ENCODE data around the gene QKI.
A peak's percentile ranks its signal among the peaks of the same experiment; 100 is the strongest.

QKI gene

DNA sequence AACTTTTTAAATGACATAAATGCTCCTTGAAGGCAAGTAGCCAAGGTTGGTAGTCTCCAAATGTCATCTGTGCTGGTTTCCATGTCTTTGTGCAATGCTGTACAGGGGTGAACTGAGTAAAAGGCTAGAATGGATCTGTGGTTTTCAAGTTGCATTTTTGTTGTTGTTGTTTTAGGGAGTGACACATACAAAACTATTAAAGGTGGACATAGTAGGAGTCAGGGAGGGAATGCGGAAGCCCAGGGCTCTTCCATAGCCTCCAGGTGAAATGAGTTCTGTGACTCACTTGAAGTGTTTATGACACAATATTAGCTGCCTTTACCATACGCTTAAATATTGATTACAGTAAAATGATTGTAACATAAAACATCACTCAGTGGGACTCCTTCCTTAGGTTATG lies 22.5 kb upstream of the QKI start:
- DNase-seq (ENCODE audit: low read depth in 2 of 2): no peak

DNA sequence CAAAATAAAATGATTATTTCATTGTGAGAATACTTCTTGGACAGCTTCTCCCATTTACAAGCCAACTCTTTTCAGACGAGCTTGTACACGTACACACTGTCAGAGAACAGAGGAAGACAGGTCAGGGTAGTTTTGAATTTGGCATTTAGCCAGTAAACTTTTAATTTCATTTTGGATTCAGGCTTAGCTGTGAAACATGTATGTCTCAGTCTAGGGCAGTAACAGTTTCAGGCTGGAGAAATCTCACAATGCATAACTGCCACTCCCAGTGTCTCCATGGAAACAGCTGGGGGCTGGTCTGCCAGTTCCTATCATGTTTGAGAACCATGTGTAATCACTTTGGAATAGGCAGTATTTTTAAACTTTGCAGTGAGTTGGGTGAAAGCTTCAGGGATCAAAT lies 22.0 kb upstream of the QKI start:
- no peak for DNase-seq (ENCODE audit: low read depth in 2 of 2)

DNA sequence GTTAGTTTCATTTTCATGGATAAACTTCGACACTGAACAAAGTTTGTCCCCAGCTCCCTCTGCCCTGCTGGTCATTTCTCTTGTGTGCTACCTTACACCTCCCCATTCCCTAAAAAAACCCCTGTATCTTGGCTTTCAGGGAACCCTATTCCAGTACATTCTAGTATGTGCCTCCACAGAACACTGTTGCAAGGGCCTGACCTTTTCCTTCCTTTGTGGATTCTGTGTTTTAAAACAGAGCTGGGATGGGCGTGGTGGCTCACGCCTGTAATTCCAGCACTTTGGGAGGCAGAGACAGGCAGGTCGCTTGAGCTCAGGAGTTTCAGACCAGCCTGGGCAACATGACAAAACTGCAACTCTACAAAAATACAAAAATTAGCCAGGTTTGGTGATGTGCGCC lies 20.6 kb upstream of the QKI start:
- DNase-seq (ENCODE audit: low read depth in 2 of 2): no peak

DNA sequence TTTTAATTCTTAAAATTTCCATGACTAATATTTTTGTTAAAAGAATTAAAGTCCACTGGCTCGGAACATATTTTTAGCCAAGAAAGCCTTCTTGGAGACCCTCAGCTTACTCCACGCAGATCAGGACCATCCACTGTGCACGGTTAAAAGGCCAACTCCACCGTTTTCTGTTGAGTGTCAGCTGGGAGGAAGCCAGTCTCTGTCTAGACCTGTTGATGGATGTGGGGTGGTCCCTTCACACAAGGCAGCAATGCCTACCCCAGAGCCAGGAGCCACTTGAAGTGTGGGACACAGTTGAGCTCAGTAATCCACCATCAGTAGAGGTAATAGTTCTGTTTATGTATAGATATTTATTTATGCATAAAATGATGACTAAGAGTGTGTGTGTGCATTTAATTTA lies 19.9 kb upstream of the QKI start:
- no peak for DNase-seq (ENCODE audit: low read depth in 2 of 2)

DNA sequence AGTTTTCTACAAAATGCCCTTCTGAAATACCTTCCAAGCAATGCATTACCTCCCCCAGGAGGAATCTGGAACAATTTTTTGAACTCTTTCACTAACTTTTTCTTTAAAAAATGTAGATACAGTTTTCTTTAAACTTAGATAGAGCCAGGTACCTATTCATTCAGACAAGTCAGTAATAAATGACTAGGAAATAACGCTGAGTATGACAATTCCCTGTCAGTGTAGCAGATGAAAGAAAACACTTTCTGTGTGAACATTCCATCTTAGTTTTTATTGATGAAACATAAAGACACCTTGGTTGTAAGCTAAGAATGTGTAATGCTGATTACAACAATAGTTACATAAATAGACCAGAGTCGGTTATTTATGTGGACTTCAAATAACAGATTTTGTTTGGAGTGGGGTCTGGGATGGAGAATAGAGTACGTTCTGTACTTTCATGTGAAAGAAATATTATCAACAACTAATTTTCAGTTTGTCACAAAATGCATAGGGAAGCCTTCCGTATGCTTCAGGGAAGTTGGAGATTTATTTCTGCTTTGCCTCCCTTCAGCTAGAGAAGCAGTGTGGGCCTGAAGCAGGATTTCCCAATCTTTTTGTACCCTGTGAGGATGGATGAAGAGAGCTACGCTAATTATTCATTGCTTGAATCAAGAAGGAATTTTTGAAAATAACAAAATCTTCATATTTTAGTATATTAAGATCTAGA lies 19.2 kb upstream of the QKI start:
- no peak for DNase-seq (ENCODE audit: low read depth in 2 of 2)

DNA sequence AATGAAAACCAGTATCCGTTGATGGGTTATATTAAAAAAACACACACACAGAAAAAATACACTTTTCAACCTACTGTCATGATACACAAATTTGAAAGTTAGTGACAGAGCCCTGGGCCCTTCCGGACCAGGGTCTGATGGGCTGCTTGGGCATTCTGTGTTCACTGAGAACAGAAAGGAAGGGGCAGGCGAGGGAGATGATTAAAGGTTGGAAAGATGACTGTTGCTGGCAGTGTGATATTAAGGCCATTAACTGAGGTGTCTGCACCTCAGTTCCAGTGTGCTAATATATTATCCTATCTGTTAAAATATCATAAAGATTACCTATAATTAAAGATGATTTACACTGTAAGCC lies 18.7 kb upstream of the QKI start:
- no peak for DNase-seq (ENCODE audit: low read depth in 2 of 2)

DNA sequence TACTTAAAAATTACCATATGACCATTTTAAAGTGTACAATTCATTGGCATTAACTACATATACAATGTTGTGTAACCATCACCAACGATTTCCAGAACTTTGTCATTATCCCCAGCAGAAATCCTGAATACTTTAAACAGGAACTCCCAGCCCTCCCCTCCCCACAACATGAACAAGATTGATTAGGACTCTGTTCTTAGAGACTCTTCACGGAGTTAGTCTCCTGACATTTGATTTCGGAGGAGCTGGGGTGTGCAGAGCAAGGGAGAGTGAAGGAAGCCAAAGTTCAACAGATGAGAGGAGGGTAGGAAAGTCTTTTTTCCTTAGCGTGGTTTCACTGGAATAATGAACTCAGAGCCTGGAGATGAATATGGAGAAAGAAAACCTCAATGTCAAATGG lies 17.2 kb upstream of the QKI start:
- DNase-seq (ENCODE audit: low read depth in 2 of 2): no peak

DNA sequence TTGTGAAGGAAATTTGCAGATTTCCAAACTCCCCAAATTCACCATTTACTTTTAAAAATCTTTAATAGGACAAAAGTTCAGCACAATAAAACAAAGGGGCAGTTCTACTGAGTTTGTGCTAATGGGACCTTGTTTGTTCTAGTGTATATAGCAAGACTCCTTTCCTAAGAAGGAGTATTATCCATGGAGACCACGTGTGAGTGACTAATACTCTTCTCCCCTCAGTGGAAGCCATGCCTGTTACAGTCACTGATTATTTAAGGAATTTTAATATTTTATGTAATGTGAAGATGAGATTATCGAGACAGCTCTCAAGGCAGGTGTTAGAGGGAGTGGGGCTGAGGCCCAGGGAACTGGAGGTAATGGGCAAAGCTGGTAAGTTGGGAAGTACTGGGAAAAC lies 16.4 kb upstream of the QKI start:
- no peak for DNase-seq (ENCODE audit: low read depth in 2 of 2)

DNA sequence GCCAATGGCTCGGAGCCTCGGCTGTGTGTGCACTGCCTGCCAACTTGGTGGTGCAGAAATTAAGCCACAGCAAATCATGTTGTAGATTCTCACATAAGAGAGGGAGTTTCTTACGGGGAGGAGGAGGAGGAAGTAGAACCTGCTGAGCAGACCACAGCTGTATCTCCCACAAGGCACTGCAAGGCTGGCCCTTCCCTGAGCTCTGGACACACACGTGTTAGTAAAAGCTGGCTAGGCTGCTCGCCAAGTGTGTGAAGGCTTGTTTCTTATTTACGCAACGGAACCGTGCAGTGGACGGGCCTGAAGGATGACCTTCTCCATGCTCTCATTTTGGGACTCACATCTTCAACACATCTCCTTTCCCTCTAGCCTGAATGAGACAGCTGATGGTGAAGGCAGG lies 15.7 kb upstream of the QKI start:
- DNase-seq (ENCODE audit: low read depth in 2 of 2): no peak

DNA sequence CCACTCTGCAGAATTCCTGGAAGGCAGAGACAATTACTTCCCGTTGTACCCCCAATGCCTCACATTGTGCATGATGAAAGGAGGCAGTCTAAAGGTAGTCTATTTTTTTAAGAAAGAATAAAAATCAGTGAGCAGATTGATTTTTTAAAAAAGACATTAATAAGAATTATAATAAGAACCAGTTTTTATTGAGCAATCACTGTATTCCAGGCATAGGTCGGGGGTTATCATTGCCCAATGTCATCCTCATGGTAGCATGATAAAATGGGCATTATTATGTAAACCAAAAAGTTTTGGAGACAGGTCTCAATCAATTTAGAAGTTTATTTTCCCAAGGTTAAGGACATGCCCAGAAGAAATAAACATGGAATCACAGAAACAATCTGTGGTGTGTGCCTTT lies 14.0 kb upstream of the QKI start:
- no peak for DNase-seq (ENCODE audit: low read depth in 2 of 2)

DNA sequence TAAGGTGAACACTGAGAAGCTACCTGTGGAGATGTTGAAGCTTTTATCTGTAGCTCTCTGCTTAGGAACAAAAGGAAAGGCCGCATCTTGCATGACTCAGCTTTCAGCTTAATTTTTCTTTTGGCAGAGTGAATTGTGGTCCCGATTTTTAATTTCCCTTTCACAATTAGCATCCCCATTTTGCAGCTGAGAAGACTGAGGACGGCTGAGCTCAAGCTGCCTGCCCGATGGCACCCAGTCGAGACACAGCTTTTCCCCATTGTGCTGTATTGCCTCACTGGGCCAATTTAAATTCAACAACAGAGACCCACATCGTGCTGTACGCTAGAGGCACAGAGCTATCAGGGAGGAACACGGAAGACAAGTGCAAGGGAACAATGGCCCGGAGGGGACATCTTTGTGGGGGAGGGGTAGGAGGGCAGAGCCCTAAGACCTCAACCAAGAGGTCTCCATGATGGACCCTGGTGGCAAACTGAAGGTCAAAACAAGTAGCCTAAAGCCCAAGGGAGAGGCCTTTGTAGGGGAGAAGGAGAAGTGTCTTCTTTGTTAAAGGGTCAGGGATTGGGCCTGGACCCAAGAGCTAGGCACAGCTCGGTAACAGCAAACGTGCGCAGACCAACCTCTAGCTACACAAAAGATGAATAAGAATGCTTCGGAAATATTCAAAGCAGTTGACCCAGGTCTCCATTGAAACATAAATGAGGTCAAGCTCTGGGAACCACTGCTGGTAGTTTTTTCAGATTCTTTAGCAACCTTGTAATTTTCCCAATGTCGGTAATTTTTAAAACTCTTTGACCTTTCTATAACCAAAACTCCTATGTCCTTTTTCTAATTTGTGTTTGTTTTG lies 13.3 kb upstream of the QKI start:
- DNase-seq (ENCODE audit: low read depth in 2 of 2): no peak

DNA sequence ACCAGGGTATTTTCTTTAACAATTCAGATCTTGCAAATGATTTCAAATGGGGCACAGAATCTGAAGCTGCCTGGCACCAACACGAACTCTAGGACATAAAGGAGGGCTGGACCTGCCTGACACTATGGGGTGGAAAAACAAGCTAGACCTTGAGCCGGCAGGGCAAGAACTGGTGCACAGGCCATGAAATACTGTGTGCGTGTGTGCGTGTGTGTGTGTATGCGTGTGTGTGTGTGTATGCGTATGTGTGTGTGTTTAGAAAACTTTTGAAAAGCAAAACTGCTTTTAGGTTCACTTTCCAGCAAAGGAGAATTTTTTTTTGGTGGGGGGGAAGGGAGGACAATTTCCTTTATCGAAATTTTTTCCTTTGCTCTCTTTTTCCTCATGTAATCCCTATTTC lies 11.9 kb upstream of the QKI start:
- no peak for DNase-seq (ENCODE audit: low read depth in 2 of 2)

DNA sequence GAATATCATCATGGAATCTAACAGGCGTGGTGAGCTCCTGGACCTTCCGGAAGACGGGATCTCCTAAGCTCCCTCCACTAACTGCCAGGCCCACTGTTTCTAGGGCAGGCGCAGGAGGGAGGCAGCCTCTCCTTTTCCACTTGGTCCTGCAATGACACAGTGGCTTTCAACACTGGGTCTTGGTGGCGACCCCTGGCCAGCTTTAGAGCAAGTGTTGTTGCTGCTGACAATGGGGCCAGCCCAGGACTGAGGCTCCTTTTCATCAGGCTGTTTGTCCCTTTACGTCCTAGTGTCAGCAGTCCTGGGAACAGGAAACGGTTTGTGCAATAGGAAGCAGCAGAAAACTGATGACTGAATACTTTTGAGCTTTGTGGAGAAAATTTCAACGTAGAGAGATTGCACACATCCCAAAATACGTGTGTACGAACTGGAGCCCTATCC lies 9.7 kb upstream of the QKI start:
- no peak for DNase-seq (ENCODE audit: low read depth in 2 of 2)

DNA sequence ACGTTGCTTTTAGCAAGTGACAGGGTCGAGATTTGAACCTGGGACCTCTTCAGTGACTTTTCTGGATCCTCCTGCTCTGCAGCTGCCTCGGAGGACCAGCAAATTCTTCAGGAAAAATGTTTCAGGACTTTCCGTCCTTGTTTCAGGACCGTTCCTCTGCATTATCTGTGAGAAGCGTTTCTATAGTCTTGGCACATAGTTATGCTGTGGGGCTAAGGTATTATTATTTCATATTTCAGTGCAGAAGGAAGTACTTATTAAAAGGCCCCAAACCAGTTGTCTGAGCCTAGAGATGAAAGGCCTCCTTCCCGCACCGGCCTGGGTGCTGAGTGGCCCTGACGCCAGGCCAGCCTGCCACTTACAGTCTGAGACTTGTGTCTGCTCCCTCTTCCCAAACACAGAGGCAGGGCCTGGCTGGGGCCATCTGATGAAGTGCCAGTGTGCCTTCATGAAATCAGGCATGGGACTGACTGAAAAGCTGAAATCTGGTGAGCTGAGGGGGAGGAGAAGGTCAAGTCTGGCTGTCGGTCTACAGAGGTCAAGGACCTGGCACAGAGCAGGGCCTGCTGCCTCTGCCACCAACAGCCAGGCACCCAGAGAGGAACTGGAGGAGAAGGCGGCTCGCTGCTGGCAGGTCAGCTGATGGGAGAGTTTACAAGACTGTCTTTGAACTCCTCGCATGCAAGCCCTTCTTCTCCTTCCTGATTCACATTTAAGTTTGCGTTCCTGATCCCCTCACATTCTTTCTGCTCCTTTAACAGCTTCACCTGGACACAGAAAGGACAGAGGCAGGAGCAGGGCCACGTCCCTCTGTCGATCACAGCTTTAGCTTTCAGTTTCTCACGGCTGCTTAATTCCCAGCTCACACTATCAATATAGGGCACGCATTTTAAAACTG lies 8.9 kb upstream of the QKI start:
- no peak for DNase-seq (ENCODE audit: low read depth in 2 of 2)

DNA sequence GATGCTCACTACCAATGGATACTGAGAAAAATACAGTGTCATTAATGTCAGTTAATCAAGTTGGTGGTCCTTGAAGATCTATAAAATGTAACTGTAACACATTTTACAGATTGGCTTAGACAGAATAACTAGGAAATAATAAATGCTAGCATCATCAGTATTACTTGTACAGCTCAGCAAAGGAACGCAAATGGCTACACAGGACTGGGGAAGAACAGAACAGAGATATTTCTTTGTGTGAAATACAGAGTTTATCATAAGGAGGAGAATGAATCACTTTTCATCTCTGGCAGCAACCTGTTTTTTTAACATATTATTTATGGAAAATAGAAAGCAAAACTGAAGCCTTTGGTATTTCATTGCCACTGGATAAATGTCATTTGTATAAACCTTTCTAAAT lies 8.2 kb upstream of the QKI start:
- DNase-seq (ENCODE audit: low read depth in 2 of 2): no peak

DNA sequence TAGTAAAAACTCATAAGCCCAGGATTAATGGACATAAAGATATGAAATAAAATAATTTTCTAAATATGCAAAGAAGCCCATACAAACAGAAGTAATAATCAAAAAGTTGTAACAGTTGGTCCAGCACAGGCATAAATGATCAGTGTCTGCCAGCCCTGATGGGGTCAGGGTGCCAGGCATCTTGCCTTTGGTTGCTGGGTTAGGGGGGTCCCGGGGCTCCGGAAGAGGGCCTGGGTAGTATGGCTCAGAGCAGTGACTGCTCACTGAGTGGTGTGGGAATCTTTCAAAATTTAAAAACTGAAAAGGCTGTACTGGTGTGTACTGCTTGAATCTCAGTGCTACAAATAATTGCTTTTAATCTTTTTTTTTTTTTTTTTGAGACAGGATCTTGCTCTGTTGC lies 7.7 kb upstream of the QKI start:
- no peak for DNase-seq (ENCODE audit: low read depth in 2 of 2)

DNA sequence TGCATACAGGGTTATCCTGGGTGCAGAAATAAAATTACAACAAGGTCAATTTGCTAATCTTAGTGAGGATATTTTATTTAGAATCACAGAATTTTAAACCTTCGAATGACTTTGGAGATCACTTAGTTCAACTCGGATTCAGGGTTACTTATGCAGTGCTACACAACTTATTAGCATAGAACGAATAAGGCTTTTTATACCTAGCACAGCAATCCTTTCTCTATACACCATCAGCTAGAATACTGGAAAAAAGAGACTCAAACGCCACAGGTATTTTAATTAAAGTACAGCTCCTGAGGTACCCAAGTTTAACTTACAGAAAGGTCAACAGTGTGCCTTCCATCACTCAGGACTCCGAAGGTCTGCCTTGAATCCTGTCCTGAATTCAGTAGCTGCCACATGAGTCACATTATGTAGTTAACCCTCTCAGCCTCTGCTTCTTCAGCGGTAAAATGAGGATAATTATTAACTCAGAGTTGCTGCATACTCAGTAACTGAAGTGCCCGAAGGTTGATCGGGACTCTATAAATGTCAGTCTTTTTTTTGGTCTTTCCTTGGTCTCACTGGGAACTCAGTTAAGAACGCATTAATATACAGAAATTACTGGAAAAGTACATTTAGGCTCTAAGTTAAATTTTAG lies 6.0 kb upstream of the QKI start:
- DNase-seq (ENCODE audit: low read depth in 2 of 2): no peak

DNA sequence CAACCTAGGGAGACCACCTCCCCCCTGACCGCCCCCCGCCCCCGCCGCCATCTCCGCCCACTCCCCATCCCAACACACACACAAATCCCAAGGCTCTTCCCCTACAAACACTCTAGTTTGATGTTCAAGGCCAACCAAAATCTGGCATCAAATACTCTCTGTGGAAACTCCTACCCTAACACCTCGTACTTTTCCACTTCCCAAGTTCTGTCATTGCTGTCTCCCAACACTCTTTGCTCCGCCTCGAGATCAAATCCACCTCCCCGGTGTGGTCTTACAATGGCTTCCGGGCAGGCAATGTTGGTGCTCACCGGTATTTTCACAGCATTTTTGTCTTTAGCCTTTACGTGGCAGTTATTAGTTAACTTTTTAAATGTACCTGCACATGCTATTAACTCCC lies 4.8 kb upstream of the QKI start:
- no peak for DNase-seq (ENCODE audit: low read depth in 2 of 2)

DNA sequence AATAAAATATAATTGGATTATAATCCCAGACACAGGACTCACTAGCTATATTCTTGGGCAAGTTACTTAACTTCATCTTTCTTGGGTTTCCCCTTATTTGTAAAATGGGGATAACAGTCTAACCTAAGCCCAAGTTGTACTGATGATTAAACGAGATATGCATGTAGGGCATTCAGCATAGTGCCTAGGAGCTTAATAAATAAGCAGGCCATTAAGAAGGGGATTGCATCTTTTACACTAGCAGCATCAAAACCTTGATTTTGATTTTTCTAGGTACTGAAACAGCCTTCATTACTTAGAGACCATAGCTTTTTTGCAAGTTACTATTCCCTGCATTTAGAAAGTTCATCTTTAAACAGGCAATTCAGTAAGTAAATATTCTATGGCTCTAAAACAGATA lies 2.2 kb upstream of the QKI start:
- no peak for DNase-seq (ENCODE audit: low read depth in 2 of 2)

DNA sequence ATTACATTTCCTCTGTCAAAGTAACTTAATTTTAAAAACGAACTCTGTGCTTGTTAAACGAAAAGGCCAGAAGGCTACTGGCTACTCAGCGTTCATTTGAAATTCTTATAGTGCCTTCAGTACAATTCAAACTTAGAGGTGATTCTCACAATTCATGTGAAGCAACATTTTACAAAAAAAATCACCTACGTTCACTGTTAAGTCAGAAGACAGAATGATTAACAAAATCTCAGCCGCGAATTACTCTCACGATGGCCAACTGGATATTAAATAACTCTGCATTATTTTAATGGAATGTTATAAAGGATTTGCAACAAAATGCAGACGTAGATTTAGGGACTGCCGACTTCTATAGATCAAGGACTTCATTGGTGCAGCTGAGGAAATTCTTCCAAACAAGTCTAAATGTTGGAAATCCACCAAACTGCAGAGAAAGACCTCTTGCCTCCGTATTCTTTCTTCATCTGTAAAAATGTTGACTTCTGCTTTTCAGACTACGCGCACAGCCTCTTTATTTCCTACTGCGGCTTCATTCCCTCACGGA lies 1.6 kb upstream of the QKI start:
- DNase-seq (ENCODE audit: low read depth in 2 of 2): no peak

DNA sequence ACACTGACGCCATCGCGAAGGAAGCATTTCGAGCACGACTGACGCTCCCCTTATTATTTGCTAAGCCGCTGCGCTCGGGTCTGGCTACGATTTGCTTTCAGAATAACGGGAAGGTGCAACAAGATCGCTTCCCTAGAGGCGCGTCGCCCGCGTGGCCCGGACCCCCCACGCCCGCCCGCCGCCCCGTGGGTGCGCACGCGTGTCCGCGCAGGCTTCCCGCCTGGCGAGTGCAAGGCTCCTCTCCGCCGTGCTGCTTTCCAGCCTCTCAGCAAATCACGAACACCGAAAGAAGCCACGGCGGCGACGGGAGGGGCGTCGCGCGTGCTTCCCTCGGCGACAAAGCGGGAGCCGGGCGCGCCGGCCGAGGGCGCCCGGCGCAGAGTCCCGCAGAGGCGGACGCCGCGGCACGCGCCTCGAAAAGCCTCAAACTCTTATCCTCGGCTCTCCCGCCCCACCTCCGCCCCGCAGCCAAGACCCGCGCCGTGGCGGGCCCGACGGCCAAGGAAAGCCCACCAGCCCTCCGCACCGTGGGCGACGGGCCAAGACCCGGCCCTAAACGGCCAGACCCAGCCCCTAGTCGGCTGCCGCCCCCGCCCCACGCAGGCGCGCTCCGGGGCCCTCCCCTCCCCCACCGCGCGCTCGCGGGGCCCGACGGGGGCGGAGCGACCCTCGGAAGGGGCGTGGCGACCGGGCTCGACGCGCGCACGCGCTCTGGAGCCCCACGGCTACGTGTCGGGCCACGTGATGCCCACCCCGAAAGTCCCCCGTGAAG lies 987 bp upstream of the QKI start:
- peak; percentile 78 to 82 for DNase-seq (ENCODE audit: low read depth in 2 of 2)
